Glutamatergic neuron (in vitro differentiated cells): ENCODE data around the gene CCL17. TPM values are rescaled to one million over a fixed set of nuclear protein-coding genes. Genes with fewer than 3 reads are reported as not detected.
"Not testable (repeated sequence)": the region's sequence is repeated elsewhere in the genome, so short reads cannot be mapped to it uniquely, and the experiment has no call there.

Experiments used
- DNase-seq: peaks from one replicate; pipeline ENCODE4 v3.0.0; 2022
- H3K27ac Mint-ChIP-seq: one replicate; pipeline ENCODE4 v1.8.0; 2020; ENCODE audit warnings: mild to moderate bottlenecking, mixed read lengths, inconsistent platforms; ENCODE audit not compliant: unreplicated experiment
- H3K27me3 Mint-ChIP-seq: one replicate; pipeline ENCODE4 v1.8.0; 2020; ENCODE audit warnings: mild to moderate bottlenecking, moderate library complexity, mixed read lengths, inconsistent platforms; ENCODE audit not compliant: unreplicated experiment
- H3K36me3 Mint-ChIP-seq: one replicate; pipeline ENCODE4 v1.8.0; 2020; ENCODE audit warnings: mild to moderate bottlenecking, mixed read lengths, inconsistent platforms; ENCODE audit not compliant: unreplicated experiment
- H3K4me1 Mint-ChIP-seq: one replicate; pipeline ENCODE4 v1.8.0; 2020; ENCODE audit warnings: mild to moderate bottlenecking, low read depth, mixed read lengths, inconsistent platforms; ENCODE audit not compliant: unreplicated experiment
- H3K4me3 Mint-ChIP-seq: one replicate; pipeline ENCODE4 v1.8.0; 2020; ENCODE audit warnings: mild to moderate bottlenecking, mixed read lengths, inconsistent platforms; ENCODE audit not compliant: unreplicated experiment
- H3K9me3 Mint-ChIP-seq: one replicate; pipeline ENCODE4 v1.8.0; 2020; ENCODE audit warnings: mild to moderate bottlenecking, moderate library complexity, mixed read lengths, inconsistent platforms; ENCODE audit not compliant: unreplicated experiment
- CTCF ChIP-seq: fragments of 200-600 bp; sonication (generic); IDR thresholded peaks from one replicate; pipeline ENCODE4 v1.5.0; 2021; ENCODE audit not compliant: partially characterized antibody, unreplicated experiment
- total RNA-seq: library from RNA; stranded (reverse); fragmentation: NEBNext Ultra II Directional; extraction: Animal tissue kit (Norgen Biotek cat#: 25700); gene quantifications from one replicate; pipeline ENCODE4 v1.2.1, GENCODE V29; 2021; ENCODE audit not compliant: unreplicated experiment

Gene CCL17
- total RNA-seq, 1 donor from 2014 or later = not detected

DNA sequence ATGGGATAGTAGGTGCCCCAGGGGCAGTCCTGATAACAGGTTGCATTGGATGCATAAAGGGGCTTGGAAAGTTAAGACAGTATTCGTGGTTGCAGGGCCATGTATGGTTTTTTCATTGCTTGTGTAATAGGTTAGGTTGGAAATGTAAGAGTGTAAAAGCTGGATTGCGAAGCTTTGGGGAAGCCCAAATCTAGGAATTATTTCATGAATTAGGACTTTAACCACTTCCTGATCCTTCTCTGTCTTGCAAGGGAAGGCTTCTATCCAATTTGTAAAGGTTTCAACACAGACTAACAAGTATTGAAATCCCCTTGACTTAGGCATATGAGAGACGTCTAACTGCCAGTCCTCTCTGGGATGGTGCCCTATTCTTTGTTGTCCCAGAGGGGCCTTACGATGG, 7.8 kb upstream of the CCL17 start:
- H3K36me3 Mint-ChIP-seq = no peaks in the 10 kb centered on the region
- no peak for TF ChIP-seq CTCF
- no peaks in the 10 kb centered on the region for H3K27me3 Mint-ChIP-seq
- no peak for DNase-seq
- no peak overlapping the region for H3K27ac Mint-ChIP-seq
- H3K4me1 Mint-ChIP-seq = no peaks in the 10 kb centered on the region
- no peak overlapping the region for H3K4me3 Mint-ChIP-seq
- H3K9me3 Mint-ChIP-seq = peaks cover 3% of the 10 kb centered on the region

DNA sequence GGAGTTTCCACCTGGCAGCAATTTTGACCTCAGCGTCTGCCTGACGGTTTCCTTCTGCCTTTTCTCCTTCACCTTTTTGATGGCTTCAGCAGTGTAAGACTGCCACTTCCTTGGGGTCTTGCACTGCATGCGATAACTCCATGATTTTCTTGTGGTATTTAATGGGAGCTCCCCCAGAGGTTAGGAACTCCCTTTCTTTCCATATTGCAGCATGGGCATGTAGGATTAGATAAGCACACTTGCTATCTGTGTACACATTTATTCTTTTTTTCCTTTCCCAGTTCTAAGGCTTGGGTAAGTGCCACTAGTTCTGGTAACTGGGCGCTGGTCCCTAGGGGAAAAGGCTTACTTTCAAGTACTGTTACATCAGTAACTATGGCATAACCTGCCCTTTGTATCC, 7.1 kb upstream of the CCL17 start:
- H3K9me3 Mint-ChIP-seq, DNase-seq, H3K36me3 Mint-ChIP-seq, H3K27me3 Mint-ChIP-seq, H3K4me3 Mint-ChIP-seq, H3K4me1 Mint-ChIP-seq, H3K27ac Mint-ChIP-seq: not testable (repeated sequence)

GRCh38 chr16:57401943-57402640, 2.5 kb upstream of the CCL17 start:
- H3K36me3 Mint-ChIP-seq = no peaks in the 10 kb centered on the region
- H3K27me3 Mint-ChIP-seq = peaks cover 9% of the 10 kb centered on the region
- no peak for TF ChIP-seq CTCF
- H3K9me3 Mint-ChIP-seq = no peaks in the 10 kb centered on the region
- no peak for DNase-seq
- peaks cover 2% of the 10 kb centered on the region for H3K4me1 Mint-ChIP-seq
- H3K27ac Mint-ChIP-seq = no peak overlapping the region
- H3K4me3 Mint-ChIP-seq = no peak overlapping the region

DNA sequence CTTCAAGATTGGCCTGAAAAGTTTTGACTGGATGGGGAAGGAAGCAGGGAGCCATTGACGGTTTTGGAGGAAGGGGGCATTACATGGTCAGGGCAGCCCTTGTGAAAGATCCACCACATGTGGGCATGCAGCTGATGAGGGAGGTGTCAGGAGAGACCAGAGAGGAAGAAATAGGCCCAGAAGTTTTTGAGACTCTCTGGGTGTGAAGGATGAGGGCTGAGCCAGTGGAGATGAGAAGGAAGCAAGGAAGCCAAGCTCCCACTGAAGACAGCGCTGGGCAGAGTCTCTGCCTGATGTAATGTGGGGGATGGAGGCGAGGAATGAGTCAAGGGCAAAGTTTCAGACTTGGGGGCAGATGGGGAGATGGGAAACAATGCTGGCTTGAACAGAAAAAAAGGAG, 530 bp downstream of the CCL17 start:
- H3K4me1 Mint-ChIP-seq = peaks cover 2% of the 10 kb centered on the region
- H3K4me3 Mint-ChIP-seq = no peak overlapping the region
- H3K27me3 Mint-ChIP-seq = peaks cover 13% of the 10 kb centered on the region
- DNase-seq = no peak
- no peak for TF ChIP-seq CTCF
- peaks cover 7% of the 10 kb centered on the region for H3K36me3 Mint-ChIP-seq
- H3K9me3 Mint-ChIP-seq = peaks cover 1% of the 10 kb centered on the region
- H3K27ac Mint-ChIP-seq = no peak overlapping the region

DNA sequence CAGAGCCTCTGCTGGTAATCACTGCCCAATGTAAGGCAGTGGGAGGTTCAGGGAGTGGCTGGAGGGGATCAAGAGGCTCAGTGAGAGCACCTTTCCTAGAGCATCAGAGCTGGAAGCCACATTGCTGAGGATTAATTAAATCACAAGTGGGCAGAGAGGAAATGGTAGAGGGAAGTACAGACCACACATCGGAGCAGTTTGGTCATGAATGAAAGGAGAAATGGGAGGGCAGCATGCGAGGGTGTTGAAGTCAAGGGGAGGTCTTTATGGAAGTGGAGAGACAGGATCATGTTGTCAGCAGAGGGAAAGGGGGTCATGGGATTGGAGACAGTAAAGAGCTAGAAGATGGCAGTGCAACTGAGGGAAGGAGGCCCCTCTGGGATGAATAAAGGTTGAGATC, 2.3 kb downstream of the CCL17 start:
- H3K9me3 Mint-ChIP-seq = peaks cover 5% of the 10 kb centered on the region
- H3K4me3 Mint-ChIP-seq = no peak overlapping the region
- peaks cover 7% of the 10 kb centered on the region for H3K36me3 Mint-ChIP-seq
- no peak overlapping the region for H3K27ac Mint-ChIP-seq
- DNase-seq = no peak
- peaks cover 2% of the 10 kb centered on the region for H3K4me1 Mint-ChIP-seq
- peaks cover 13% of the 10 kb centered on the region for H3K27me3 Mint-ChIP-seq
- TF ChIP-seq CTCF = no peak
